HG03159 (cell line): ENCODE results near the gene TMEM163.
A peak's percentile ranks its signal among the peaks of the same experiment; 100 is the strongest.
"Not testable (repeated sequence)": the region's sequence is repeated elsewhere in the genome, so short reads cannot be mapped to it uniquely, and the experiment has no call there.

Experiments used
- ATAC-seq: cut with Tn5 transposase; IDR thresholded peaks from one replicate; pipeline ENCODE4 v1.9.1; 2021; ENCODE audit warnings: mild to moderate bottlenecking, moderate library complexity; ENCODE audit not compliant: unreplicated experiment

TMEM163 gene

DNA sequence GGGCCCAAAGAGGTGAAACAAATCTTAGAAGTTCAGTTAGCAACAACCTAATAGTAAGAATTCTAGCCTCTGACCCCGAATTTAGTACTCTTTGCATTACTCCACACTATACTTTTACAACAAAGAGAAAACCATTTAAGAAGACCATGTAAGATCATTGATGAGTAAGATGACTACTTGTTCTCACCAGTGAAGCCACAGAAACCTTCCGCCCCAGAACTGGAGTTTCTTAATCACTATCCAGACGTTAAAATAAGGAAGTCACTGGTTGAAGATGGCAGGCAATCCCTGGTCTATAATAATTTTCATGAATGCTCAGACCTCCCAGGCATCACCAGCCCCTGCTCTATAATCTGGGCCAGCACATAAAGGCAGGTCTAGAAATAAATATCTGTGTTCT, 95.0 kb downstream of the TMEM163 start:
- ATAC-seq = peak; percentile 93

GRCh38 chr2:134623046-134623445, 95.8 kb downstream of the TMEM163 start:
- no peak for ATAC-seq

DNA sequence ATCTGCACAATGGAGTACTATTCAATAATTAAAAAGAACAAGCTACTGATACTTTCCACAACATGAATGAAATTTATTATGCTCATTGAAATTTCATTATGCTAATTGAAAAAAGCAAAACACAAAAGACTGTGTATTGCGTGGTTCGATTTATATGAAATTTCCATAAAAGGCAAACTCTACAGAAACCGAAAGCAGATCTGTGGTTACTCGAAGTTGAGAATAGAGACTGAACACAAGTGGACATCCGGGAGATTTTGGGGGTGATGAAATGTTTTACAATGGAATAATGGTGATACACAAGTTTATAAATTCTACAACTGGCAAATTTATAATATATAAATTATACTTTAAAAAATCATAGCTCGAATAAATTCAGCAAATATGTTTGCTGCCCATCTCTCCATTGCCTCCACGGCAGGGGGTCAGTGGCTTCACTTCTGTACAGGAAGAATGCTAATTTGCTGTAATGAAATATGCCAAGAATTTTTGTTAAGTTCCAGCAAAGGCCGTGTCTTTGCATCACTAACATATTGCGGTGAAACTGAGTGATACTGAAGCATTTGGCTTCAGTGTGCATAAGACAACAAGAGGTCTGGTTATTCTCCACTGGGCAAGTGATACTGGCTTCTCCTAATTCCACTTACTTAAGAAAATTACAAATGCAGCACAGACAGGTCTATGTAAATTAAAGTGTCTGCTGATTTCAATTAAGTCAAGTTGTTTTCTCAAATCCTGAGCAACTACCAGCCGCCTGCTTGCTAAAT, 96.7 kb downstream of the TMEM163 start:
- no peak for ATAC-seq

- ATAC-seq = no peak
Measured at GRCh38 chr2:134619250-134619649, 99.5 kb downstream of the TMEM163 start.

DNA sequence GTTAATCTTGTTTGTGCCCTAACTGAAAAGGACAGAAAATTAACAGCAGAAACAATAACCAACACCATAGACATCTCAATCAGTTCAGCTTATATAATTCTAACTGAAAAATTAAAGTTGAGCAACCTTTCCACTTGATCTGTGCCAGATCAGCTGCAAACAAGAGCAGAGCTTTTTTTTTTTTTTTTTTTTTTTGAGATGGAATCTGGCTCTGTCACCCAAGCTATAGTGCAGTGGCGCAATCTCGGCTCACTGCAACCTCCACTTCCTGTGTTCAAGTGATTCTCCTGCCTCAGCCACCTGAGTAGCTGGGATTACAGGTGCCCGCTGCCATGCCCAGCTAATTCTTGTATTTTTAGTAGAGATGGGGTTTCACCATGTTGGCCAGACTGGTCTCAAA, 103.3 kb downstream of the TMEM163 start:
- ATAC-seq = not testable (repeated sequence)

- ATAC-seq = no peak
Measured at GRCh38 chr2:134611316-134611715, 107.5 kb downstream of the TMEM163 start.

DNA sequence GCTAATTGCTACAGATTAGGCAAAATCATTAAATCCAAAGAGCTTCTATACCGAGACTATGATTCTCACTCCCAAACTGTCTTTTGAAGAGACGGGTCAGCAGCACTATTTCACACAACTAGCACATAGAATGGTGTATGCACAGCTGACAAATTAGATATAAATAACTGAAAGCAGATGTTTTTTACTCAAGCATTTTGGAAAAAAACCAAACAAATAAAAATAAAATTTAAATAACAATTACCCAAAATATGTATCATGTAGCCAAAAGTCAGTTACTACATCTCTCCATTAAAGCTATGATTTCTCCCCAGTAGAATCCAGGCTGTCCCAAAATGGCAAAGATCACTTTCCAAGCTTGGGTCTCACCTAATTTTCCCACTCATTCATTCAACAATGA, 107.9 kb downstream of the TMEM163 start:
- ATAC-seq = no peak

- ATAC-seq = no peak
Measured at GRCh38 chr2:134609924-134610513, 108.8 kb downstream of the TMEM163 start.

GRCh38 chr2:134603966-134604365, 114.8 kb downstream of the TMEM163 start:
- ATAC-seq = no peak

DNA sequence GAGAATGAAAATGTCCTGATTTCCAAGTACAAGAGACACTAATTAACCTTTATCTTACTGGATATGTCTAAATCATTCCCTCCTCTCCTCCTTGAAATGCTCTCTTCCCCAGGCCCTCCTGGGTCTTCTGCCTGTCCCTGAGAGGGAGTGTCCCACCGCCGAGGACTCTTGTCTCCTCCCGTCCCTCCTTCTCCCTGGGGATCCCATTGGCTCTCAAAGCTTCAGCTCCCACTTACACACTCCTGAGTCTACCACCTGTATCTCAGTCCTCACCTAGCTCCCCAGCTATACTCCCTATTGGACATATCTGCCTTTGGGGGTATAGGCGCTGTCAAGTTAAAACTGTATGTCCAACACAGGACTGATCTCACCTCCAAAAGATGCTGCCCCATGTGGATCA, 116.1 kb downstream of the TMEM163 start:
- ATAC-seq = no peak

- no peak for ATAC-seq
Measured at GRCh38 chr2:134601264-134601663, 117.5 kb downstream of the TMEM163 start.

GRCh38 chr2:134600208-134600607, 118.6 kb downstream of the TMEM163 start:
- ATAC-seq = no peak

- ATAC-seq = no peak
Measured at GRCh38 chr2:134599236-134599635, 119.6 kb downstream of the TMEM163 start.

- no peak for ATAC-seq
Measured at GRCh38 chr2:134594399-134594798, 124.4 kb downstream of the TMEM163 start.

- no peak for ATAC-seq
Measured at GRCh38 chr2:134593519-134593918, 125.3 kb downstream of the TMEM163 start.

- no peak for ATAC-seq
Measured at GRCh38 chr2:134592377-134592776, 126.4 kb downstream of the TMEM163 start.

DNA sequence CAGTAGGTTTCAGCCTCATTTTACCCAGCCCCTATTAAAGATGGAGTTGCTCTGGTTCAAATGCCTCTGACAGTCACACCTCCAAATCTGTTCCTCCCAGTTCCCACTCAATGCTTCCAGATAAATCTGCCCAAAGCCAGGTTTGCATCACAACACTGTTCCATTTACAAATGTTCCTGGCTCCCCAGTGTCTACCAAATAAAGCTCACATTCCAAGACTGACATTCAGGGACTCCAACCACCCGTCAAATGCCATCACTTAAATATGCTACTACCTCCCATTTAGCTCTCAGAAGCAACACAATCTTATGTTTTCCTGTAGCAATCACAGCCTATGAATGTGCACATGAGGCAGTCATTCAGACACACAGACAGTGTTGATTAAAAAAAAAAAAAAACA, 127.3 kb downstream of the TMEM163 start:
- no peak for ATAC-seq

- no peak for ATAC-seq
Measured at GRCh38 chr2:134590679-134591078, 128.1 kb downstream of the TMEM163 start.

DNA sequence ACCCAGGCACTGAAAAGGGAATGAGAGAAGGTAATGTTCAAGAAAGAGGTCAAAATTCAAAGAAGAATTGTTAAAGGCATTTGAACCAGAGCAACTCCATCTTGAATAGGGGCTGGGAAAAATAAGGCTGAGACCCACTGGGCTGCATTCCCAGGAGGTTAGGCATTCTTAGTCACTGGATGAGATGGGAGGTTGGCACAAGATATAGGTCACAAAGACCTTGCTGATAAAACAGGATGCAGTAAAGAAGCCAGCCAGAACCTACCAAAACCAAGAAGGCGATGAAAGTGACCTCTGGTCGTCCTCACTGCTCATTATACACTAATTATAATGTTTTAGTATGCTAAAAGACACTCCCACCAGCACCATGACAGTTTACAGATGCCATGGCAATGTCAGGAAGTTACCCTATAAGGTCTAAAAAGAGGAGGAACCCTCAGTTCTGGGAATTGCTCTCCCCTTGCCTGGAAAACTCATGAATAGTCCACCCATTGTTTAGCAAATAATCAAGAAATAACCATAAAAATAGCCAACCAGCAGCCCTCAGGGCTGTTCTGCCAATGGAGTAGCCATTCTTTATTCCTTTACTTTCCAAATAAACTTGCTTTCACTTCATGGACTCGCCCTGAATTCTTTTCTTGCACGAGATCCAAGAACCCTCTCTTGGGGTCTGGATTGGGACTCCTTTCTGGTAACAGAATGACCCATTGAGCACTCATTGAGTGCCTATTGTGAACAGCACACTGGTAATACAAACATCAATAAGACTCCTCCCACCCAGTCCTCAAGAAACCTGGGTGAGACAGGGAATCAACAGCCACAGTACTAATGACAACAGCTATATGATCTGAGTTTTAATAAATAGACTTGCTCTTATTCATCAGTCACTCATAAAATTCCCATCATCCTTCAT, 129.4 kb downstream of the TMEM163 start:
- ATAC-seq = not testable (repeated sequence)

DNA sequence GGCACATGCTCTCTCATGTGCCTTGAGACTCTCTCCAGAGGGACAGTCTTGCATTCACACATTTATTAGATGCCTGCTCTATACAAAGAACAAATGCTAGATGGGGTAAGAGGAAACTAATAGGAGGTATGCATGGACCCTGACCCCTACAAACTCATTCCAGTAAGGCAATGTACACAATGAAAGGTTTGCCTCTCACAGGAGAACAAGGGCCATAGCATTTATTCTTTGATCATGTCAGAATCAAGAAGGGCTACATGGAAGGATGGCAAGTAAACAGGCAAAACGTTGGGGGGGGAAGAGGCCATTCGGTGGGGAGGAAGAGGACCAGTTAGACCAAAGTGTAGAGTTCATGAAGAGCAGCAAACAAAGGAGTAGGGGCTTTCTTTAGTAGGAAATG, 130.2 kb downstream of the TMEM163 start:
- ATAC-seq = no peak

- ATAC-seq = no peak
Measured at GRCh38 chr2:134586326-134586965, 132.4 kb downstream of the TMEM163 start.
